Endothelial cell (in vitro differentiated cells): ENCODE data around the gene ARFGEF3. TPM values are rescaled to one million over a fixed set of nuclear protein-coding genes. Genes with fewer than 3 reads are reported as not detected.
"Not testable (repeated sequence)": the region's sequence is repeated elsewhere in the genome, so short reads cannot be mapped to it uniquely, and the experiment has no call there.

Experiments
- DNase-seq: peaks from one replicate; pipeline ENCODE4 v3.0.0; 2021; ENCODE audit warnings: low spot score
- H3K27ac Mint-ChIP-seq: one replicate; pipeline ENCODE4 v1.8.0; 2021; ENCODE audit warnings: mixed read lengths, inconsistent platforms; ENCODE audit not compliant: unreplicated experiment
- H3K27me3 Mint-ChIP-seq: one replicate; pipeline ENCODE4 v1.8.0; 2021; ENCODE audit warnings: mild to moderate bottlenecking, moderate library complexity, mixed read lengths, inconsistent platforms; ENCODE audit not compliant: unreplicated experiment
- H3K36me3 Mint-ChIP-seq: one replicate; pipeline ENCODE4 v1.8.0; 2021; ENCODE audit warnings: mild to moderate bottlenecking, low read depth, mixed read lengths, inconsistent platforms; ENCODE audit not compliant: unreplicated experiment
- H3K4me1 Mint-ChIP-seq: one replicate; pipeline ENCODE4 v1.8.0; 2021; ENCODE audit warnings: mild to moderate bottlenecking, mixed read lengths, inconsistent platforms; ENCODE audit not compliant: unreplicated experiment
- H3K4me3 Mint-ChIP-seq: one replicate; pipeline ENCODE4 v1.8.0; 2021; ENCODE audit warnings: mild to moderate bottlenecking, mixed read lengths, inconsistent platforms; ENCODE audit not compliant: unreplicated experiment
- H3K9me3 Mint-ChIP-seq: one replicate; pipeline ENCODE4 v1.8.0; 2021; ENCODE audit warnings: mixed read lengths, inconsistent platforms; ENCODE audit not compliant: unreplicated experiment
- CTCF ChIP-seq: fragments of 200-600 bp; sonication (generic); IDR thresholded peaks from one replicate; pipeline ENCODE4 v1.5.0; 2021; ENCODE audit warnings: antibody characterized with exemption; ENCODE audit not compliant: unreplicated experiment
- total RNA-seq: library from RNA; stranded (reverse); fragmentation: NEBNext Ultra II Directional; extraction: Animal tissue kit (Norgen Biotek cat#: 25700); gene quantifications from one replicate; pipeline ENCODE4 v1.2.1, GENCODE V29; 2021; ENCODE audit not compliant: unreplicated experiment

ARFGEF3 gene
- total RNA-seq, 1 donor from 2014 or later, result 6.4 TPM

- Mint-ChIP-seq H3K36me3 (no peaks in the 10 kb centered on the region), H3K4me1 (peaks cover 5% of the 10 kb centered on the region), H3K4me3 (no peak overlapping the region), H3K27me3 (no peaks in the 10 kb centered on the region), H3K9me3 (no peaks in the 10 kb centered on the region), H3K27ac (no peak overlapping the region)
- TF ChIP-seq CTCF, result no peak
- no peak for DNase-seq
These were observed 125.0 kb downstream of the ARFGEF3 start for GRCh38 chr6:138286698-138287097.

GRCh38 chr6:138287144-138287955, 125.6 kb downstream of the ARFGEF3 start:
- Mint-ChIP-seq H3K9me3 (no peaks in the 10 kb centered on the region), H3K4me1 (peaks cover 8% of the 10 kb centered on the region), H3K36me3 (no peaks in the 10 kb centered on the region), H3K27ac (no peak overlapping the region), H3K27me3 (no peaks in the 10 kb centered on the region), H3K4me3 (no peak overlapping the region)
- peak; percentile 56 for TF ChIP-seq CTCF
- DNase-seq, result peak; percentile 50

GRCh38 chr6:138288428-138289085, 126.8 kb downstream of the ARFGEF3 start:
- not testable (repeated sequence) for H3K36me3 Mint-ChIP-seq, H3K4me3 Mint-ChIP-seq, H3K4me1 Mint-ChIP-seq, H3K27ac Mint-ChIP-seq, H3K9me3 Mint-ChIP-seq, DNase-seq, H3K27me3 Mint-ChIP-seq

GRCh38 chr6:138289739-138290138, 128.0 kb downstream of the ARFGEF3 start:
- peak; percentile 38 for DNase-seq
- Mint-ChIP-seq H3K4me3 (no peak overlapping the region), H3K36me3 (no peaks in the 10 kb centered on the region), H3K9me3 (no peaks in the 10 kb centered on the region), H3K4me1 (peaks cover 8% of the 10 kb centered on the region), H3K27ac (no peak overlapping the region), H3K27me3 (no peaks in the 10 kb centered on the region)
- TF ChIP-seq CTCF, result no peak

- Mint-ChIP-seq H3K4me1 (peaks cover 8% of the 10 kb centered on the region), H3K27me3 (no peaks in the 10 kb centered on the region), H3K4me3 (no peak overlapping the region), H3K36me3 (no peaks in the 10 kb centered on the region), H3K9me3 (no peaks in the 10 kb centered on the region), H3K27ac (no peak overlapping the region)
- no peak for DNase-seq
- TF ChIP-seq CTCF, result no peak
These were observed 128.8 kb downstream of the ARFGEF3 start for GRCh38 chr6:138290423-138290962.
